Measurements from ENCODE around the gene MAN1C1.

GRCh38 chr1:25651824-25652741, 35.5 kb downstream of the MAN1C1 start:
- no peak for TF ChIP-seq CTCF (IDR thresholded peaks at IDR 0.05)
- TF ChIP-seq POLR2A (IDR thresholded peaks at IDR 0.05), result no peak
